Measurements from ENCODE around the gene ELL.

DNA sequence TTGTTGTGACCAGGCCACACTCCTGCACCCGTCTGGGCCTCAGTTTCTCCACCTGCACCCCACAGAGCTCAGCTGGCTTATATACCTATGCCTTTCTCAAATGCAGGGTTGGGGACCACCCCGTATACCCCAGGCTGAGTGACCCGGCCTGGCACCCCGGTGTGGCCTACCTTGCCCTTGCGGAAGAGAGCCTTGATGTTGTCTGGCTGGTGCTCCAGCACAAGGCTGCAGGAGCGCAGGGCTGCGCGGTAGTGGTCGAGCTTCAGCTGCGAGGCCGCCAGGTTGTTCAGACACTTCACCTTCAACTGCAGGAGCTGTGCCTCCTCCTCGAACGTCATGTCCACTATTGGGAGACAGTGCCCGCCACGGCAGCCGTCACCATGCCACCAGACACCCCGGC, 15.6 kb upstream of the ELL start:
- TF ChIP-seq, protein P1, sequence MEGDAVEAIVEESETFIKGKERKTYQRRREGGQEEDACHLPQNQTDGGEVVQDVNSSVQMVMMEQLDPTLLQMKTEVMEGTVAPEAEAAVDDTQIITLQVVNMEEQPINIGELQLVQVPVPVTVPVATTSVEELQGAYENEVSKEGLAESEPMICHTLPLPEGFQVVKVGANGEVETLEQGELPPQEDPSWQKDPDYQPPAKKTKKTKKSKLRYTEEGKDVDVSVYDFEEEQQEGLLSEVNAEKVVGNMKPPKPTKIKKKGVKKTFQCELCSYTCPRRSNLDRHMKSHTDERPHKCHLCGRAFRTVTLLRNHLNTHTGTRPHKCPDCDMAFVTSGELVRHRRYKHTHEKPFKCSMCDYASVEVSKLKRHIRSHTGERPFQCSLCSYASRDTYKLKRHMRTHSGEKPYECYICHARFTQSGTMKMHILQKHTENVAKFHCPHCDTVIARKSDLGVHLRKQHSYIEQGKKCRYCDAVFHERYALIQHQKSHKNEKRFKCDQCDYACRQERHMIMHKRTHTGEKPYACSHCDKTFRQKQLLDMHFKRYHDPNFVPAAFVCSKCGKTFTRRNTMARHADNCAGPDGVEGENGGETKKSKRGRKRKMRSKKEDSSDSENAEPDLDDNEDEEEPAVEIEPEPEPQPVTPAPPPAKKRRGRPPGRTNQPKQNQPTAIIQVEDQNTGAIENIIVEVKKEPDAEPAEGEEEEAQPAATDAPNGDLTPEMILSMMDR (IDR thresholded peaks at IDR 0.05; ENCODE audit: insufficient read depth, low read depth, low read length): no peak
- TF ChIP-seq EZH2 (IDR thresholded peaks at IDR 0.05; ENCODE audit: insufficient read depth, low read length): no peak
